CD4-positive, alpha-beta T cell treated with Interleukin-2 at 100 ng/mL for 4 hours (primary cell): ENCODE results near the gene MLST8.

ENCODE experiments used
- DNase-seq: peaks from one replicate; pipeline ENCODE4 v3.0.0-alpha.2; 2020; ENCODE audit warnings: low spot score

The MLST8 gene, protein sequence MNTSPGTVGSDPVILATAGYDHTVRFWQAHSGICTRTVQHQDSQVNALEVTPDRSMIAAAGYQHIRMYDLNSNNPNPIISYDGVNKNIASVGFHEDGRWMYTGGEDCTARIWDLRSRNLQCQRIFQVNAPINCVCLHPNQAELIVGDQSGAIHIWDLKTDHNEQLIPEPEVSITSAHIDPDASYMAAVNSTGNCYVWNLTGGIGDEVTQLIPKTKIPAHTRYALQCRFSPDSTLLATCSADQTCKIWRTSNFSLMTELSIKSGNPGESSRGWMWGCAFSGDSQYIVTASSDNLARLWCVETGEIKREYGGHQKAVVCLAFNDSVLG

DNA sequence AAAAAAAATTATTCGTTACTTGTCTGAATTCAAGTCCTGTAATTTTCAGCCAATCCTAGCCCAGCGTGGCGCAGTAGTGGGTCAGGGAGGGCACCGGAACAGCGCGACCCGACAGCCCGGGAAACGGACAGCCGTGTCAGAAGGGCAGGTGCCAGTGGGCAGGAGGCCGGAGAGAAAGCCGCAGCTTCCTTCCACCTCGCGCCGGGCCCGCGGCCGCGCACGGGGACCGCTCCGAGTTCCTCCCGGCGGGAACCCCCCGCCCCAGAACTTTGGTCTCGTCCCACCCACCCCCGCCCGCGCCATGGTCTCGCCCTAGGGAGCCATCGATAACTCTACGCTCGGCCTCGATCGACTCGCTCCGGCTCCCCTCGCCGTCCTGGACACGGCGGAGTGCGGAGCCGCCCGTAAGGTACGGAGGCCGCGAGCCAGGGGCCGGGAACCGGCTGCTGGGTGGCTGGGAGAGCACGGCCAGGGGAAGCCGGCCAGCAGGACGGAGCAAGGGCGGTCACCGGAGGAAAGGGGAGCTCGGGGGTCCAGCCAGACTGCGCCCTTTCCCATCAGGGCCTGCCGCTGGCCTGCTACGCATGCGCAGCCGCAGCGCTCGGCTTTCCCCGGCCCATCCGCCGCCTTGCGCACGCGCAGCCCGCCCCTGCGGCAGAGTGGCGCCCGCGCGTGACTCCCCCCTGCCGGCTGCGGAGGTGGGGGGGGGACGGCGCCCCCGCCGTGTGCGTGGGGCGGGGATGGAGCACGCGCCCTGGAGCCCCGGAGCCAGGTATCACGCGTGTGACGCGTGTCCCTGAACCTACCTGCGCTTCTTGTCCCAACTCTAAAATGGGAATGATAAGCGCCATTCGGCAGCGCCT, at the start of gene MLST8:
Gene MLST8 (plus strand): TSS at position 351 of the 863 bp plus-strand sequence. CDS start 632 bp downstream, outside the sequence.
- peak; percentile 91 for DNase-seq

DNA sequence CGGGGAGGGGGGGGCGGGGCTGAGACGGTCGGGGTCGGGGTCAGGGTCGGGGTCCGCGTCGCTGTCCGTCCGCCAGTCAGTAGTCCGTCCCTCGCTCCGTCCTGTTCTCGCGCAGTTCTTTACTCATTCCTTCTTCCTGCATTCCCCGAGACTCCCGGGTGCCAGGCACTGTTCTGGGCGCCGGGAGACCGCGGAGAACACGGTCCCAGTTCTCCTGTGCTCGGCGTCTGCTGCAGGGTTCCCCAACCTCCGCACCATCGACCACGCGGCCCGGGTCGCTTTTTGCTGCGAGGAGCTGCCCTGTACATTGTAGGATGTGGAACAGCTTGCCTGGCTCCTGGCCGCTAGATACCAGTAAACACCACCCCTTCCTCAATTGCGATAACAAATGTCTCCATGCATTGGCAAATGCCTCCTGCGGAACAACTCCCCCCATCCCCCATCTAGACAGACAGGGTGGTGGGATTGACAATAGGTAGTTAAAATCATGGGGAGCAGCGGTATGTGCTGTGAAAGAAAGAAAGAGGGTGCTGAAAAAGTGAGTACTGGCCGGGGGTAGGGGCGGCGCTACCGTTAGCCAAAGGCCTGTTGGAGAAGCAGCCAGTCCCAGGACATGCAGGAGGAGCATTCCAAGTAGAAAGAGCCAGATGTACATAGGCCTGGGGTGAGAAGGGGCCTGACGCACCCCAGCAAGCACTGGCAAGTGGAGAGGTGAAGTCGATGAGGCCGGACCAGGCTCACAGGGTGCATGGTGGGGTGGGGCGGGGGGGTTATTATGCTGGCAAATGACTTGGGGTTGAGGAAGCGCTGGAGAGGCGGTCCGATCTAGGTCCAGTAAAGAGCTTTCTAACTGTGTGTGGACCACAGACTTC, 49.0 kb upstream of the MLST8 start:
- no peak for DNase-seq

DNA sequence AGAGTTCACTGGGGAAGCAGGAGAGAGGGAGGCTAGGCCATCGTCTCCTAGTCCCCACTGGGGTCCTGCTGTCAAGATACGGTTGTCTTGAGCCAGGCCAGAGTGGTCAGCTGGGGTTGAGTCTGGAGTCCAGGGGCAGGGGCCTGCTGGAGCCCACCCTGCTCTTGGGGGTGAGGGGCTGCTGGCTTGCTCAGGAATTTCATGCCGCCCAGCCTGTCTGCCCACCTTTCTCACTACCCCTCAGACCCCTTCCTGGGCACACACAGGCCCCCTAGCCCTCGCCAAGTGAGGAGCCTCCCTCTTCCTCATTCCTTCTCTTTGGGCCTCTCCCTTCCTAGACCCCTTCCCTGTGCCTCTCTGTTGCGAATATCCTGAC, 48.4 kb upstream of the MLST8 start:
- no peak for DNase-seq

DNA sequence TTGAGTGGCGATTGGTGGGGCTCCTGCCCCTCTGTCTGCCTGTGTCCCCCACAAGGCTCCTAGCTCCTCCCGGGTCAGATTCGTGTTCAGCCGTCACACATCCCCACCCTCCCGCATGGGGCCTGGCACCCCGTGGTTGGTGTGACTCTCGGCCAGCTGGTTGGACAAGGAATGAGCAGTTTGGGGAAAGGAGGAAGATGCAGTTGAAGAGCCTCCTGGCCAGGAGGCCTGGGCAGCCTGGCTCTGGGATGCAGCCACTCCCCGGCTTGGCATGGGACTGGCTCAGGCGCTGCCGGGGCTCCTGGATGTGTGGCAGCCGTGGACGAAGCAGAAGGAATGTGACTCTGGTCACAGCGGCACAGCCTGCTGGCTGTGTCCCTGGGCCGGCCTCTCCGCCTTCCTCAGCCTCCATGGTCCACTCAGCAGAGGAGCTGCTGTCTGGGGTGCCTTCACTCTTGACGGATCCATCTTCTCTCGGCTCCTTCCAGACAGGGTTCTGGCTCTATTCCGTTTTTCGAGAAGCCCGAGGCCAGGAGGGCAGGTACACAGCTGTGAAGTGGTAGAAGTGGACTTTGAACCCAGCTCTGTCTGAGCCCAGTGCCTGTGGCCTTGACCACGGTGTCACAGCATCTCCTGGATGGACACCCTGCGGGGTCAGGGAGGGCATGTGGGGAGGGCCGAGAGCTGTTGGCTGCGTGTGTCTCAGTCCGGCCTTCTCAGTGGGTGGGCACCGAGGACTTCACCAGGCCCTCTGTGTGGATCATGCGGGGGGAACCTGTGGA, 47.6 kb upstream of the MLST8 start:
- no peak for DNase-seq

DNA sequence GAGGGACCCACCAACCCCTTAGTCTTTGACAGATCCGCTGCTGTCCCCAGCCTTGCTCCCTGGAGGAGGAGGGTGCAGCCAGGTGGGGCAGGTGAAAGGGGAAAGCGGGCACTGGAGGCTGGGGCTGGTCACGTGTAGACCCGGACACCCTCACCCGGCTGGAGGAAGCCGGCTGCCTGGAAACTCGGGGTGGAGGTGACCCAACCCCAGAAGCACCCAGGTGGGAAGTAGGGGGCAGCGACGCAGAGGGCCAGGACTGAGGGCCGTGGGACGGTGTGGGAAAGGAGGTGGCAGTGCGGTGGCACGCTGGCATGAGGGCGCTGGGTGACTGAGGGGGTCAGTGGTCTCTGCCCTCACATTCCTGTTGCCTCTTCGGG, 47.0 kb upstream of the MLST8 start:
- no peak for DNase-seq

DNA sequence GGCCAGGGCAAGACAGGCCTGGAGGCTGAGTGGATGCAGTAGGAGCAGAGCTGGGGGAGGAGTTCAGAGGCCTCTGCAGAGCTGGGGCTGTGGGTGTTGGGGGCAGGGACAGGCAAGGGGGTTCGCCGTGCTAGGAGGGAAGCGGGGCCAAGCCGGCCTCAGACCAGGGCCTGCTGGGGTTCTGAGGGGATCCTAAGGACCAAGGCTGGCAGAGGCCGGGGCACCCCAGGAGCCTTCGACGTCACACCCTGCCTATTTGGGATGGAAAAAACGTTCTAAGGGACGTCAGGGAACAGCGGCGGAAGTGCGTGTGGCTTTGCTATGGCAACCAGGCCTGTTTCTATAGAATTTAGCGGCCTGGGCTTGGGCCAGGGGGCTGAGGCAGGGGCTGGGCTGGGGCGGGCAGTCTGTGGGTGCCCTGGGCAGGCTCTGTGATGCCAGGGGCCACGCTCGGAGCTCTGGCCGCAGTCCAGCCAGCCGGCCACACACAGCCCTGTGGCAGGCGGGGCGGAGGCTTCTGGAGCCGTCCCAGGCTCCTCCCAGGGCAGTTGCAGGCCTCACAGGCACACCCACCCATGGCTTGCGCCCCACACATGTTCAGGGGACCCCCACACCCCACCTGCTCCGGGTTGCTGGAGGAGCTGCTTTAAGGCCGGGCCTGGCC, 45.9 kb upstream of the MLST8 start:
- DNase-seq = no peak

DNA sequence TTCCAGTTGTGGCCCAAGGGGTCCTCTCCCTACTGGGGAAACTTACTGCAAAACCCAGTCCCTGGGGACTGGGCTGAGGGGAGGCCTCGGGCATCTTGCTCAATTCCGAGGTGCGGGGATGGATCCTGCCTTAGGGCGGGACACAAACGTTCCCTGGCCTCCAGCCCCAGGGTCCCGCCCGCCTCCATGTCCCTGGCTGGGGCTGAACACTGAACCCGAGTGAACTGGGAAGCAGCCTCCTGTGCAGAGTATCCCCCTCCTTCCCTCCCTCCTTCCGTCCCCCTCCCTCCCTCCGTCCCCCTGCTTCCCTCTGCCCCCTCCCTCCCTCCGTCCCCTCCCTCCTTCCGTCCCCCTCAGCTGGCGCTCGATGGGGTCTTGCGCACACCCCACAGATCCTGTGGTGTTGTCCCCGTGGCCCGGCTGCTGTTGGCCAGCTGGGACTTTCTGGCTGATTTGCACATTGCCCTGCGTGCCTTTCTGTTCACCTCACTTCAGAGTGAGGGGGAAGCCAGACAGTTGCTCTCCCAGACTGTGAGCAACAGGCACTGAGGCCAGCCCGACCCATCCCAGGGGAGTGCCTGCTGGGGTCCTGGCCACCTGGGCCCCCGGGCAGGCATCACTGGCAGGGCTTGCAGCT, 44.2 kb upstream of the MLST8 start:
- no peak for DNase-seq

DNA sequence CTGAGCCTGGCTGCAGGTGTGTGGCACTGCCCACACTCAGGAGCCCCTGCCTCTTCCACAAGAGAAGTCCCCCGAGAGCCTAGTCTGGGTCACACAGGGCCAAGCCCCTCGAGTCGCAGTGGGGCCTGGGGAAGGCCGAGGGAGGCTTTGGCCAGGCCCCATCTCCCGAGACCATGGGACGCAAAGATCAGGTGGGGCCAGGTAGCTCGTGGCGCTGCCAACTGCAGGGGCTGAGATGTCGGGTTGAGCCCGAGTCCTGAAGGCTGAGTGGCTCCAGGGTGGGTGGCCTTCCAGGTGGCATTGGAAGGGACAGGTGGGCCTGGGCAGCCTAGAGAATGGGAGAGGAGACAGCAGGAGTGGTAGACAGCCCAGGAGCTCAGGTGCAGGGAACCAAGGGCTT, 43.3 kb upstream of the MLST8 start:
- no peak for DNase-seq

DNA sequence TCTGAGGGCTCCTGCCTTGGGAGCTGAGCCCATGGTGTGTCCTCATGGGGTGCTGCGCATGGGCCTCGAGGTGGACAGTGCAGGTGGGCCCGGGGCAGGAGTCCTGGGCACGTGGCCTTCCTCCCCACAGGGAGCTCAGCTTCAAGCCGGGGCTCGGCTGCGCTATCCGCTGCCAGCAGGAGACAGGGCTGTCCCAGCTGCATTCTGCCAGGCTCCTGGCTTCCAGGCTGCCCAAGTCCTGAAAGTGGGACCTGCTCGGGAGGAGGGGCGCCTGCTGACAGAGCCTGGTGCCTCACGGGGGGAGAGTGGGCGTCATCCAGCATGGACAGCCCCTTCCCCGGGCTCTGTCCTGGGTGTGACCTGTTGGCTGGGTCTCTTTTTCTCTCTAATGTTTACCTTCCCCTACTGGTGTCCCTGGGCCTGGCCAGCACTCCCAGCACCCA, 42.6 kb upstream of the MLST8 start:
- no peak for DNase-seq

DNA sequence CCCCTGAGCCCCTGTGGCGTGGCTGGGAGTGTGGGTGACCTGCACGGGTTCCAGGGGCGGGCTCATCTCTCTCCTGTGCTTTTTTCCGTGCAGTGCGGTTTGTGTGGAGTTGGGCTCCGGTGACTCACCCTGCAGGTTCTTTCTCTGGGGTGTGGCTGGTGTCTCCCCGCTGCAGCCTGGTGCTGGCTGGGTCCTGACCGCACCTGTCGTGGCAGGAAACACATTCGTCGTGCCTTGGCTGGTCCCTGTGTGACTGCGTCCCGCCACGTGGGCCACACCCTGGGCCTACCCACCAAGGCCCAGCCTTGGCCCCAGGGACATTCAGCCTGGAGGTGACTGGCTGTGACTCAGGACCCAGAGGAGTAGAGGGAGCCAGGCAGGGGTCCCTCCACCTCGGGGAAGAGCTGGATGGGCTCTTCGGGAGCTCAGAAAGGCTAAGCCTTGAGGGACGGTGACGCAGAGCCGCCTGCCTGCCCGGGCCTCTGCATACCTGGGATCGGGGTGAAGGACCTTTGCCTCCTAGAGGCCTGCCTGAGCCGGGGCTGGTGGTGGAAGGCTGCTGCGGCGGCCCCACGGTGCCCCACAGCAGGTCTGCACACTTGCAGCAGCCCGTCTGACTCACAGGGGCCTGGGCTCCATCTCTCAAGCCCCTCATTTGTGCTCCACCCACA, 41.9 kb upstream of the MLST8 start:
- DNase-seq = peak; percentile 32

DNA sequence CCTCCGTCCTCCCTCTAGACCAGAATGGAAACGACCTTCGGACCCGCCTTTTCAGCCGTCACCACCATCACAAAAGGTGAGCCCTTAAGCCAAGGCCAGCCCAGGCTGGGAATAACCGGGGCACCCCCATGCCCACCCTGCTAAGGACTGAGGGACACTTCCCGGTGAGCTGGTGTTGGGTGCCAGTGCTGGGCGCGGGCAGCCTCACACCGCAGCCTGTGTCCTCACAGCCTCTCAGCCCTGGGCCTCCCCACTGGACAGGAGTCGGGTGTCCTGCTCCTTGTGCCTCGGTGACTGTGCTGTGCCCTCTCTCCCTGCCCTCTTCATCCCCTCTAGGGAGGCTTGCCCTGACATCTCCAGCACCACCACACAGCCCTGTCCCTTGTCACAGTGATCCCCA, 39.4 kb upstream of the MLST8 start:
- no peak for DNase-seq

DNA sequence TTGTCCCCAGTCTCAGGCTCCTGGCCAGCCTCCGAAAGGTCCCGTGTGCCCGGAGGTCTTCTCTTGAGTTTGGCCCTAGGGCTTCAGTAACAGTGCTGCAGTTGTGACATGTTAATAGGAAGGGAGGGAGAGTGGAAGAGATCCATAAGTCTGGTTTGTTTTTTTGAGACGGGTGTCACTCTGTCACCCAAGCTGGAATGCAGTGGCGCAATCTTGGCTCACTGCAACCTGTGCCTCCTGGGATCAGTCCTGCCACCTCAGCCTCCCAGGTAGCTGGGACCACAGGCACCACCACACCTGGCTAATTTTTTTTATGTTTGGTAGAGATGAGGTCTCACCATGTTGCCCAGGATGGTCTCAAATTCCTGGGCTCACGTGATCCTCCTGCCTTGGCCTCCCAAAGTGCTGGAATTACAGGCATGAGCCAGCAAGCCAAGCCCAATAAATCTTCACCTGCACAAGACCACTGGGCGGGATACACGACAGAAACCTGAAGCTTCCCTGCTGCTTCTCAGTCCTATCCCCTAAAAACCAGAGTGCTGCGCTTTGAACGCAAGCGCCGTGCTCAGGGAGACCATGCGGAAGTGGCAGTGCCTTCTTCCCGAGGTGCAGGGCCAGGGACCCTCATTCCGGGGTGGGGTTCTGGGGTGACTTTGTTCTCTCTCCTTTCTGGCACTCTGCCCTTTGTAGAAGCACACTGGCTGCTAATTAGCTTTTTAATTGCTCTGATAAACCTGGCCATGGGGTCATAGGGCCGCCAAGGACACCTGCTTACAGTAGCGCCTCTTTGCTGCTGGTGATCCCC, 38.8 kb upstream of the MLST8 start:
- DNase-seq = no peak

DNA sequence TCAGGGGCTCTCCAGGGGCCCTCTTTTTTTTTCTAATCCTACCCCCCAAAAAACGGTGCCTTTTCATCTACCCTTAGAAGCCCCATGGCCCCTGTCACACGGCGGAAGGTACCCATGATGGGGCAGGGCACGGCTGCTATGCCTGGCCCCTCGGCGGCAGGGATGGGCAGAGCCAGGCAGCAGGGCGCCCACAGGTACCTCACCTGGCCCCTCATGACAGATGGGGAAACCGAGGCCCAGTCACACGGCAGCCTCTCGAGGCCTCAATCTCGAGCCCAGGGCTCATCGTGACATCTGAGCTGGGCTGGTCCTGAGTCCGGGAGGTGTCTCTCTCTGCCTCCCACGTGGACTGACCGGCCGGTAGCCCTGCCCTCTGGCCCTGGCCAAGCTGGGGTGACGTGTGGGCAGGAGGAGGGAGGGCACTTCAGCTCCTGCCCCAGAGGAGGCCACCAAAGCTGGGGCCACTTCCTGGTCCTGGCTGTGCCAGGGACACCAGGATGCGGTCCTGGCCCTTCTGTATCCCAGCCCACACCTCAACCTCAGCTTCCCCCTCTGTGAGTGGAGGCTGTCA, 38.1 kb upstream of the MLST8 start:
- no peak for DNase-seq

DNA sequence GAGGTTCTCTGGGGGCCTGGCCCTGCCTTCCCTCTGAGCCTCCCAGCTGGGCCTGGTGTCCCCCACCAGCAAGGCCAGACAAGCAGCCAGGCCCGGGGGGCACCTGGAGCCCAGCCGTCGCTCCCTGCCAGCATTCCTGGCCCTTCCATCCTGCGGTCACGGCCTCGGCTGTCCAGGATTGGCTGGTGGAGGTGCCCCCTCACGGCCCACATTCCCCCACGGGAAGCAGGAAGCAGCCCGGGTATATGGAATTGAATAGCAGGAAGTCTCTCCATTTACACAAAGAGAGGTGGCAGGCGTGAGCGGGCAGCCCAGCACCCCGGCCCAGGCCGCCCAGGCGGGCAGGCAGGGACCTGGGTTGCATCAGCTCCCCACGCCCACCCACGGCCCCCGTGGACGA, 35.2 kb upstream of the MLST8 start:
- DNase-seq = no peak

DNA sequence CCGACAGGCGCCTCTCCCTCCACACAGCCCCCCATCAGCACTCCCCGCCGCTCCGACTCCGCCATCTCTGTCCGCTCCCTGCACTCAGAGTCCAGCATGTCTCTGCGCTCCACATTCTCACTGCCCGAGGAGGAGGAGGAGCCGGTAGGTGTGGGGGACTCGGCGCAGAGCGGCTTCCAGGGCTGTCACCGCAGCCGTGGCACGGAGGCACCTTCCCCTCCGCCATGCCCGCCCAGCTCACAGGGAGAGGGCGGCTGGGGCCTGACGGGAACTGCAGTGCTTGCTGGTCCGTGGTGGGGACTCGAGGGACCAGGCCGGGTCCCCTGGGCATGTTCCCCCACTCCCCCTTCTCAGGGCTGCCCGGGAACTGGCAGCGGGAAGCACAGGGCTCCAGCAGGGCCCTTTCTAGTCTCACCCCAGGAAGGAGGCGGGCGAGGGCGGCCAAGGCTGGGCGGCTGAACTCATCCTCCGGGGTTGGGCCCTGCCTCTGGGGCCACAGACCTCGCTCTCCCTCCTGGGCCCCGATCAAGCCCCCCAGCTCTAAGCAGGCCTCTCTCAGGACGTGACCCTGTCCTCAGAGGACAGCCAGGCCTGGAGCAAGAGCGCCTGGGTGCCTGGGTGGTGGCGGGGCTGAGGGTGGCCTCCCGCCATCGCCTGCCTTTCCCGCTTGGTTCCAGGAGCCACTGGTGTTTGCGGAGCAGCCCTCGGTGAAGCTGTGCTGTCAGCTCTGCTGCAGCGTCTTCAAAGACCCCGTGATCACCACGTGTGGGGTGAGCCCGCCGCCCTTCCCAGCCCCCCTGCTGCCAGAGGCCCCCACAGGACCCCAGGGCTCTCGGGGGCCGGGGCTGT, 34.4 kb upstream of the MLST8 start:
- no peak for DNase-seq

DNA sequence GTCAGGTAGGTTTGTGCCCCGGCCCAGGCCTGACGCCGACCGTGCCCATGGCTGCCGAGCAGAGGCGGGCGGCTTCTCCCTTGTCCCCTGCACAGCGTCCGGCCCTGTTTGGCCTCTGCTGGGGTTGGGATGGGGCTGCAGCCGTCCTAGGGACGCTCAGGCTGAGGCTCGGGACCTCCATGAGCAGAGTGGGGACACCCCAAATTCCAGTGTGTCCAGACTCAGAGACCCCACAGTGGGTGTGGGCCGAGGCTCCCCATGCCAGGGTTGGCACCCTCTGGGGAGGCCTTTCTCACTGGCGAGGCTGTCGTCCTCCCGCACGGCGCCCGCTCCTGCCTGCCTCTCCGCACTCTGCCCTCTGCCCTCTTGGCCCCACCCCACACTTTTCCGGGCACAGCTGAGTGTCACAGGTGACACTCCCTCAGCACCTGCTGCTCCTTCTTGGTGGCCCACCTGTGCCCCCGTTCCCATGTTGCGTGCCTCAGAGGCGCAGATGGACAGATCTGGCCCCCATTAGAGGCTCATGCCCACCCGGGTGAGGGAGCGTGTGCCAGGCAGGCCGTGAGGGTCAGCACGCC, 33.6 kb upstream of the MLST8 start:
- no peak for DNase-seq

DNA sequence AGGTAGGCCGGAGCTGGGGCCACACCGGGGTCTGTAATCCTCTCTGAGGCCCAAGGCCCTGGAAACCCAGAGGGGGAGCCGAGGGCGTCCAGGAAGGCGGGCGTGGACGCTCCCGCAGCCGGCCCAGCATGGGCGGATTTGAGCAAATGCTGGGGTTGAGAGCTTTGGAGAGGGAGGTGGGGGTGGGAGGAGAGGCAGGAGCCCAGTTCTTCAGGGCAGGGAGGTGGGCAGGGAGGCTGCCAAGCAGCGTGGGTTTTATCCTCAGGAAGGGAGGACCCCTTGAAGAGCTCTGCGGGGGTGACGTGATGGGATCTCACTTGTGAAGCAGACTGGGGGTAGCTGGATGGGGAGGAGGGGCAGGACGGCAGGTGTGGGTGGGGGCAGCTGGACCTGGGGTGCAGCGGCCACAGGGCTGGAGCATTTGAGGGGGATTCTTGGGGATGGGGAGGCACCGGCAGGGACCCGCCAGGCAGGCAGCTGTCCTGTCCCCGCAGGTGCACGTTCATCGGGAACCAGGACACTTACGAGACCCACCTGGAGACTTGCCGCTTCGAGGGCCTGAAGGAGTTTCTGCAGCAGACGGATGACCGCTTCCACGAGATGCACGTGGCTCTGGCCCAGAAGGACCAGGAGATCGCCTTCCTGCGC, 32.4 kb upstream of the MLST8 start:
- DNase-seq = no peak
